Adipocyte (in vitro differentiated cells): ENCODE results near the gene TECPR1.
"Not testable (repeated sequence)": the region's sequence is repeated elsewhere in the genome, so short reads cannot be mapped to it uniquely, and the experiment has no call there.

Experiments
- DNase-seq: peaks from one replicate; pipeline ENCODE4 v3.0.0-alpha.2; 2015; ENCODE audit warnings: low read depth
- H3K27me3 ChIP-seq: replicated peaks from 2 replicates; pipeline ENCODE4 v1.7.0; 2013; ENCODE audit warnings: mild to moderate bottlenecking, low read length, moderate library complexity; ENCODE audit not compliant: control insufficient read depth, insufficient read depth
- H3K36me3 ChIP-seq: 2 replicates; pipeline ENCODE4 v1.7.0; 2013; ENCODE audit warnings: low read length, mild to moderate bottlenecking, moderate library complexity; ENCODE audit not compliant: control insufficient read depth, insufficient read depth, severe bottlenecking
- H3K4me1 ChIP-seq: 2 replicates; pipeline ENCODE4 v1.7.0; 2013; ENCODE audit warnings: mild to moderate bottlenecking, low read length, moderate library complexity; ENCODE audit not compliant: control insufficient read depth, insufficient read depth
- H3K4me3 ChIP-seq: 2 replicates; pipeline ENCODE4 v1.7.0; 2013; ENCODE audit warnings: mild to moderate bottlenecking, low read length, moderate library complexity
- H3K9ac ChIP-seq: 2 replicates; pipeline ENCODE4 v1.7.0; 2013; ENCODE audit warnings: mild to moderate bottlenecking, low read length, moderate library complexity
- H3K9me3 ChIP-seq: 2 replicates; pipeline ENCODE4 v1.7.0; 2013; ENCODE audit warnings: mild to moderate bottlenecking, low read length, moderate library complexity; ENCODE audit not compliant: control insufficient read depth

The TECPR1 gene

GRCh38 chr7:98221611-98222532 is 30.2 kb downstream of the TECPR1 start:
- DNase-seq = no peak

GRCh38 chr7:98219382-98219781 is 32.6 kb downstream of the TECPR1 start:
- not testable (repeated sequence) for H3K9me3 ChIP-seq, H3K27me3 ChIP-seq, H3K4me3 ChIP-seq, H3K9ac ChIP-seq, H3K36me3 ChIP-seq, DNase-seq, H3K4me1 ChIP-seq

More at GRCh38 chr7:98221611-98222532, 30.2 kb downstream of the TECPR1 start:
- no peaks in the 10 kb centered on the region for H3K27me3 ChIP-seq
- no peaks in the 10 kb centered on the region for H3K4me1 ChIP-seq
- H3K4me3 ChIP-seq = no peak overlapping the region
- H3K9ac ChIP-seq = no peak overlapping the region
- H3K36me3 ChIP-seq = peaks cover 11% of the 10 kb centered on the region
- H3K9me3 ChIP-seq = no peaks in the 10 kb centered on the region

- no peak overlapping the region for H3K4me3 ChIP-seq
- no peak for DNase-seq
- H3K9ac ChIP-seq = no peak overlapping the region
- H3K27me3 ChIP-seq = no peaks in the 10 kb centered on the region
- no peaks in the 10 kb centered on the region for H3K4me1 ChIP-seq
- peaks cover 9% of the 10 kb centered on the region for H3K36me3 ChIP-seq
- no peaks in the 10 kb centered on the region for H3K9me3 ChIP-seq
These were observed 34.1 kb downstream of the TECPR1 start for GRCh38 chr7:98217623-98218582.

GRCh38 chr7:98216941-98217622 is 35.0 kb downstream of the TECPR1 start:
- Histone ChIP-seq H3K9me3 (no peaks in the 10 kb centered on the region), H3K27me3 (no peaks in the 10 kb centered on the region), H3K4me1 (no peaks in the 10 kb centered on the region), H3K4me3 (no peak overlapping the region), H3K9ac (no peak overlapping the region), H3K36me3 (peaks cover 8% of the 10 kb centered on the region)
- DNase-seq = no peak

GRCh38 chr7:98215561-98216495 is 36.2 kb downstream of the TECPR1 start:
- Histone ChIP-seq H3K9ac (no peak overlapping the region), H3K27me3 (no peaks in the 10 kb centered on the region), H3K36me3 (no peaks in the 10 kb centered on the region), H3K4me1 (no peaks in the 10 kb centered on the region), H3K4me3 (no peak overlapping the region), H3K9me3 (no peaks in the 10 kb centered on the region)
- no peak for DNase-seq

- H3K4me3 ChIP-seq = no peak overlapping the region
- no peak for DNase-seq
- H3K4me1 ChIP-seq = no peaks in the 10 kb centered on the region
- H3K9ac ChIP-seq = no peak overlapping the region
- no peaks in the 10 kb centered on the region for H3K27me3 ChIP-seq
- no peaks in the 10 kb centered on the region for H3K9me3 ChIP-seq
- H3K36me3 ChIP-seq = no peaks in the 10 kb centered on the region
These were observed 37.2 kb downstream of the TECPR1 start for GRCh38 chr7:98214811-98215321.

- Histone ChIP-seq H3K4me1 (no peaks in the 10 kb centered on the region), H3K4me3 (no peak overlapping the region), H3K9ac (no peak overlapping the region), H3K9me3 (no peaks in the 10 kb centered on the region), H3K36me3 (no peaks in the 10 kb centered on the region), H3K27me3 (no peaks in the 10 kb centered on the region)
- DNase-seq = no peak
These were observed 37.9 kb downstream of the TECPR1 start for GRCh38 chr7:98213888-98214810.

GRCh38 chr7:98213296-98213887 is 38.6 kb downstream of the TECPR1 start:
- H3K27me3 ChIP-seq = no peaks in the 10 kb centered on the region
- H3K4me1 ChIP-seq = no peaks in the 10 kb centered on the region
- H3K9me3 ChIP-seq = no peaks in the 10 kb centered on the region
- DNase-seq = no peak
- no peak overlapping the region for H3K9ac ChIP-seq
- no peaks in the 10 kb centered on the region for H3K36me3 ChIP-seq
- H3K4me3 ChIP-seq = no peak overlapping the region

- no peaks in the 10 kb centered on the region for H3K4me1 ChIP-seq
- no peak overlapping the region for H3K9ac ChIP-seq
- no peak for DNase-seq
- H3K9me3 ChIP-seq = no peaks in the 10 kb centered on the region
- no peaks in the 10 kb centered on the region for H3K36me3 ChIP-seq
- H3K4me3 ChIP-seq = no peak overlapping the region
- H3K27me3 ChIP-seq = no peaks in the 10 kb centered on the region
These were observed 39.4 kb downstream of the TECPR1 start for GRCh38 chr7:98212532-98213041.
